ENCODE measurements around the gene MLEC. TPM values are rescaled to one million over a fixed set of nuclear protein-coding genes. Genes with fewer than 3 reads are reported as not detected.
"Not testable (repeated sequence)": the region's sequence is repeated elsewhere in the genome, so short reads cannot be mapped to it uniquely, and the experiment has no call there.

The MLEC gene
- total RNA-seq, 4 donors from 2014 or later, result 75.6 to 153 (median 130) TPM

- Histone ChIP-seq H3K36me3 (no peaks in the 10 kb centered on the region), H3K27ac (no peak overlapping the region), H3K9me3 (no peaks in the 10 kb centered on the region), H3K27me3 (no peaks in the 10 kb centered on the region), H3K4me1 (peaks cover 0 to 8% (median 2%) of the 10 kb centered on the region in 4 donors), H3K4me3 (no peak overlapping the region)
- intact Hi-C loops (cut with DNase I; ENCODE audit: low total_unique reads), result no loop called here
- TF ChIP-seq POLR2AphosphoS5 (IDR thresholded peaks at IDR 0.05), result no peak
- TF ChIP-seq POLR2A (IDR thresholded peaks at IDR 0.05), result no peak
- TF ChIP-seq EP300 (IDR thresholded peaks at IDR 0.05; ENCODE audit: low read depth), result no peak
- no peak for DNase-seq
- 87% methylated on average over 5 of the region's 5 CpGs; no CpG with 5 or more reads in 1 of the 2 donors for WGBS, 2 donors (ENCODE audit: low coverage in 1 of 2)
- in situ Hi-C loops (cut with MboI; ENCODE audit: low pct_ligation_motif_present in 1 of 4, low pct_unique_long_range_greater_than_20kb in 1 of 4, low sequenced_read_pairs in 3 of 4), result no loop called here
Observed at GRCh38 chr12:120663741-120664140, 23.2 kb upstream of the MLEC start.

- whole genome bisulfite sequencing, 2 donors (ENCODE audit: low coverage in 1 of 2), result 91% methylated on average over 25 of the region's 34 CpGs; no CpG with 5 or more reads in 1 of the 2 donors
- no peak for DNase-seq
Observed at GRCh38 chr12:120666571-120667390, 20.2 kb upstream of the MLEC start.

DNA sequence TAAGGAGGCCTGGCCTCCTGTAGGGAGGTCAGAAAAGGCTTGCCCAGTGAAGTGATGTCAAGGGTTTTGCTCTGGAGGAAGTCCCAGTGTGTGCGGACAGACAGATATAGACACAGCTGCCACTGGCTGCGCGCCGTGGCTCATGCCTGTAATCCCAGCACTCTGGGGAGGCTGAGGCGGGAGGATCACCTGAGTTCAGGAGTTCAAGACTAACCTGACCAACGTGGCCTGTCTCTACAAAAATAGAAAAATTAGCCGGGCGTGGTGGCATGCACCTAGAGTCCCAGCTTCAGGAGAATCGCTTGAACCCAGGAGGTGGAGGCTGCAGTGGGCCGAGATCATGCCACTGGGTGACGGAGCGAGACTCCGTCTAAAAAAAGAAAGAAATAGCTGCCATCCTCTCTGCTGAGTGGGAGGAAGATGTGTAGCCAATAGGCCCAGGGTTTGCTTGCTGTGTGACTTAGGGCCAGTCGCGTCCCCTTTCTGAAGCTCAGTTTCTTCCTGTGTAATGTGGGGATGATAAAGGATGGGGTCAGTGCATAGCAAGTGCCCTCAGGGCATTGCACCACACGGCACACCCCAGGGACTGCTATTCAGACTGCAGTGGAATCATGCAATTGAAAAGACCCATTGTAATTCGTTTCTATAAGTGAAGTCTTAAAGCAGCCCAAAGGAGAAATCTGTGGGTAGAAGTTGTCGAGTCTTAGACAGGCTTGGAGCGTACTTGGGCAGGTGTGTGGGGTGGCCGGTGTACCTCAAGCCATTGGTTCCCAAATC is 18.7 kb upstream of the MLEC start:
- TF ChIP-seq POLR2A (IDR thresholded peaks at IDR 0.05), result no peak
- TF ChIP-seq POLR2AphosphoS5 (IDR thresholded peaks at IDR 0.05), result no peak
- TF ChIP-seq EP300 (IDR thresholded peaks at IDR 0.05; ENCODE audit: low read depth), result no peak
- TF ChIP-seq, protein P1, sequence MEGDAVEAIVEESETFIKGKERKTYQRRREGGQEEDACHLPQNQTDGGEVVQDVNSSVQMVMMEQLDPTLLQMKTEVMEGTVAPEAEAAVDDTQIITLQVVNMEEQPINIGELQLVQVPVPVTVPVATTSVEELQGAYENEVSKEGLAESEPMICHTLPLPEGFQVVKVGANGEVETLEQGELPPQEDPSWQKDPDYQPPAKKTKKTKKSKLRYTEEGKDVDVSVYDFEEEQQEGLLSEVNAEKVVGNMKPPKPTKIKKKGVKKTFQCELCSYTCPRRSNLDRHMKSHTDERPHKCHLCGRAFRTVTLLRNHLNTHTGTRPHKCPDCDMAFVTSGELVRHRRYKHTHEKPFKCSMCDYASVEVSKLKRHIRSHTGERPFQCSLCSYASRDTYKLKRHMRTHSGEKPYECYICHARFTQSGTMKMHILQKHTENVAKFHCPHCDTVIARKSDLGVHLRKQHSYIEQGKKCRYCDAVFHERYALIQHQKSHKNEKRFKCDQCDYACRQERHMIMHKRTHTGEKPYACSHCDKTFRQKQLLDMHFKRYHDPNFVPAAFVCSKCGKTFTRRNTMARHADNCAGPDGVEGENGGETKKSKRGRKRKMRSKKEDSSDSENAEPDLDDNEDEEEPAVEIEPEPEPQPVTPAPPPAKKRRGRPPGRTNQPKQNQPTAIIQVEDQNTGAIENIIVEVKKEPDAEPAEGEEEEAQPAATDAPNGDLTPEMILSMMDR (IDR thresholded peaks at IDR 0.05), result no peak
- WGBS, 2 donors (ENCODE audit: low coverage in 1 of 2), result 81 to 100% methylated on average over 3 to 20 of the region's 20 CpGs
- Histone ChIP-seq H3K27ac (no peak overlapping the region), H3K27me3 (no peaks in the 10 kb centered on the region), H3K4me3 (no peak overlapping the region), H3K36me3 (no peaks in the 10 kb centered on the region), H3K4me1 (peaks cover 0 to 17% (median 14%) of the 10 kb centered on the region in 4 donors), H3K9me3 (no peaks in the 10 kb centered on the region)
- DNase-seq, result no peak
- in situ Hi-C loops (cut with MboI; ENCODE audit: low pct_ligation_motif_present in 1 of 4, low pct_unique_long_range_greater_than_20kb in 1 of 4, low sequenced_read_pairs in 3 of 4), result no loop called here
- intact Hi-C loops (cut with DNase I; ENCODE audit: low total_unique reads), result no loop called here

More at GRCh38 chr12:120666571-120667390, 20.2 kb upstream of the MLEC start:
- Histone ChIP-seq H3K4me3 (no peak overlapping the region), H3K27ac (no peak overlapping the region), H3K4me1 (peaks cover 0 to 17% (median 14%) of the 10 kb centered on the region in 4 donors), H3K9me3 (no peaks in the 10 kb centered on the region), H3K27me3 (no peaks in the 10 kb centered on the region), H3K36me3 (no peaks in the 10 kb centered on the region)
- in situ Hi-C loops (cut with MboI; ENCODE audit: low pct_ligation_motif_present in 1 of 4, low pct_unique_long_range_greater_than_20kb in 1 of 4, low sequenced_read_pairs in 3 of 4) (no loop called here), intact Hi-C loops (cut with DNase I; ENCODE audit: low total_unique reads) (no loop called here)
- TF ChIP-seq, protein P1 (IDR thresholded peaks at IDR 0.05), result no peak
- TF ChIP-seq POLR2A (IDR thresholded peaks at IDR 0.05) (no peak), POLR2AphosphoS5 (IDR thresholded peaks at IDR 0.05) (no peak), EP300 (IDR thresholded peaks at IDR 0.05; ENCODE audit: low read depth) (no peak)

GRCh38 chr12:120668868-120669840 is 17.8 kb upstream of the MLEC start:
- in situ Hi-C loops (cut with MboI; ENCODE audit: low pct_ligation_motif_present in 1 of 4, low pct_unique_long_range_greater_than_20kb in 1 of 4, low sequenced_read_pairs in 3 of 4), result no loop called here
- DNase-seq, result peak; percentile 55
- WGBS, 2 donors (ENCODE audit: low coverage in 1 of 2), result 43 to 60% methylated on average over 1 to 19 of the region's 19 CpGs
- intact Hi-C loops (cut with DNase I; ENCODE audit: low total_unique reads), result no loop called here
- Histone ChIP-seq H3K4me3 (no peak overlapping the region), H3K36me3 (no peaks in the 10 kb centered on the region), H3K4me1 (peaks cover 0 to 17% (median 14%) of the 10 kb centered on the region in 4 donors), H3K9me3 (no peaks in the 10 kb centered on the region), H3K27me3 (no peaks in the 10 kb centered on the region), H3K27ac (peak overlapping the region in 3 of 4 donors; percentile 29 to 54 (median 52))
- TF ChIP-seq POLR2A (IDR thresholded peaks at IDR 0.05) (no peak), POLR2AphosphoS5 (IDR thresholded peaks at IDR 0.05) (no peak), EP300 (IDR thresholded peaks at IDR 0.05; ENCODE audit: low read depth) (no peak)
- TF ChIP-seq, protein P1 (IDR thresholded peaks at IDR 0.05), result no peak

DNA sequence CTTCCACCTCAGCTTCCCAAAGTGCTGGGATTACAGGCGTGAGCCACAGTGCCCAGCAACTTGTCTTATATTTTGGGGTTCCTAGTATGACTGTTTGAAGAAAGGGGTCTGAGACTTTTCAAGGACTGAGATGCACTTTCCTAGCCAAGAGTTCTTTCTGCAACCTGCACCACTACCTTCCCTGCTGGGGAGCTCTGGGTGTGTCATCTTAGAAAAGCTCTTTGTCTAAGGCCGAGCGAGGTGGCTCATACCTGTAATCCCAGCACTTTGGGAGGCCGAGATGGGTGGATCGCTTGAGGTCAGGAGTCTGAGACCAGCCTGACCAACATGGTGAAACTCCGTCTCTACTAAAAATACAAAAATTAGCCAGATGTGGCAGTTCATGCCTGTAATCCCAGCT is 16.7 kb upstream of the MLEC start:
- intact Hi-C loops (cut with DNase I; ENCODE audit: low total_unique reads); in situ Hi-C loops (cut with MboI; ENCODE audit: low pct_ligation_motif_present in 1 of 4, low pct_unique_long_range_greater_than_20kb in 1 of 4, low sequenced_read_pairs in 3 of 4); H3K36me3 ChIP-seq; H3K9me3 ChIP-seq; H3K27me3 ChIP-seq; DNase-seq; H3K4me3 ChIP-seq: not testable (repeated sequence)
- 29 to 54% methylated on average over 1 to 6 of the region's 6 CpGs for WGBS, 2 donors (ENCODE audit: low coverage in 1 of 2)
- Histone ChIP-seq H3K27ac (peak overlapping the region in 2 of 4 donors; percentile 52 to 54), H3K4me1 (peaks cover 0 to 17% (median 14%) of the 10 kb centered on the region in 4 donors)

All from transverse colon (tissue), 4 donors.